NCI-H226 (cell line): Measurements from ENCODE around the gene S100A13.

Source experiments
- DNase-seq: peaks from one replicate; pipeline ENCODE4 v3.0.0-alpha.2; 2015

S100A13 gene

GRCh38 chr1:153624965-153625611, 2.2 kb downstream of the S100A13 start:
- no peak for DNase-seq

GRCh38 chr1:153623101-153623500, 4.2 kb downstream of the S100A13 start:
- DNase-seq, result no peak

GRCh38 chr1:153619171-153619570, 8.1 kb downstream of the S100A13 start:
- no peak for DNase-seq

- no peak for DNase-seq
Observed at GRCh38 chr1:153617663-153618062, 9.6 kb downstream of the S100A13 start.

- DNase-seq, result no peak
Observed at GRCh38 chr1:153616917-153617311, 10.4 kb downstream of the S100A13 start.

GRCh38 chr1:153616144-153616916, 11.0 kb downstream of the S100A13 start, which contains the start of gene S100A14:
TSS of gene S100A14 (minus strand) at chr1:153616325. CDS start at chr1:153615858, 467 bp downstream.
- no peak for DNase-seq

- DNase-seq, result no peak
Observed at GRCh38 chr1:153615406-153615805, 11.9 kb downstream of the S100A13 start.

GRCh38 chr1:153614906-153615305, 12.4 kb downstream of the S100A13 start:
- no peak for DNase-seq

- no peak for DNase-seq
Observed at GRCh38 chr1:153614189-153614900, 13.0 kb downstream of the S100A13 start.

- no peak for DNase-seq
Observed at GRCh38 chr1:153613406-153613805, 13.9 kb downstream of the S100A13 start.

- peak; percentile 91 for DNase-seq
Observed at GRCh38 chr1:153612755-153613331, 14.5 kb downstream of the S100A13 start, which contains the start of gene S100A16. TSS of gene S100A16 (minus strand) at chr1:153613137. CDS start at chr1:153608151, 4,986 bp downstream.

GRCh38 chr1:153612111-153612754, 15.1 kb downstream of the S100A13 start:
- DNase-seq, result peak; percentile 12

GRCh38 chr1:153611356-153611755, 15.9 kb downstream of the S100A13 start:
- no peak for DNase-seq

GRCh38 chr1:153610811-153611301, 16.4 kb downstream of the S100A13 start:
- peak; percentile 78 for DNase-seq

GRCh38 chr1:153610334-153610733, 17.0 kb downstream of the S100A13 start:
- DNase-seq, result peak; percentile 67

- DNase-seq, result peak; percentile 49
Observed at GRCh38 chr1:153609585-153609907, 17.8 kb downstream of the S100A13 start.

GRCh38 chr1:153608742-153609584, 18.3 kb downstream of the S100A13 start:
- DNase-seq, result peak; percentile 97

- no peak for DNase-seq
Observed at GRCh38 chr1:153608089-153608682, 19.1 kb downstream of the S100A13 start.

- DNase-seq, result no peak
Observed at GRCh38 chr1:153607381-153607780, 19.9 kb downstream of the S100A13 start.

GRCh38 chr1:153606194-153606593, 21.1 kb downstream of the S100A13 start:
- DNase-seq, result no peak

GRCh38 chr1:153602749-153603148, 24.6 kb downstream of the S100A13 start:
- no peak for DNase-seq
